A549 (cell line): ENCODE results near the gene PKN1. TPM values are rescaled to one million over a fixed set of nuclear protein-coding genes. Genes with fewer than 3 reads are reported as not detected.

Experiments used
- ATAC-seq, 2 experiments: fragments of 200-7000 bp in 1 of 2; fragments of >200 bp in 1 of 2; cut with Nextera tagmentation in 1 of 2; cut with Tn5 transposase in 1 of 2; 3 replicates each; pipeline versions ENCODE4 v1.8.0 to v1.9.1; 2018 to 2020; ENCODE audit warnings: mild to moderate bottlenecking in 1 of 2, moderate library complexity in 1 of 2
- CTCF ChIA-PET: fragments of 300-600 bp; sonication (Branson Sonifier 250); formaldehyde crosslinking; extraction: SDS; loops from one replicate; lab custom pipeline; 2021; ENCODE audit warnings: antibody characterized with exemption, inconsistent platforms; lab: Yijun Ruan, JAX
- POLR2A ChIA-PET: fragments of 350-600 bp; formaldehyde crosslinking; extraction: SDS; loops from one replicate; lab custom pipeline; 2021; ENCODE audit warnings: antibody characterized with exemption, inconsistent platforms; lab: Yijun Ruan, JAX
- DNase-seq, 2 experiments: peaks; one replicate each; pipeline versions ENCODE4 v3.0.0 to v3.0.0-alpha.2; 2011 to 2016; ENCODE audit warnings: low read depth in 1 of 2, low spot score in 1 of 2
- FAIRE-seq: peaks from 2 replicates; lab custom pipeline; 2011; peaks lifted over from hg19 to GRCh38; lab: Jason Lieb, UNC
- H3K27ac ChIP-seq, 2 experiments: fragments of >200 bp; sonication (Bioruptor Twin); formaldehyde crosslinking; 3 replicates each; pipeline ENCODE4 v1.5.1; 2016 to 2017
- H3K4me1 ChIP-seq: fragments of >200 bp; sonication (Bioruptor Twin); formaldehyde crosslinking; 3 replicates; pipeline ENCODE4 v1.6.1; 2016
- H3K4me2 ChIP-seq: fragments of >200 bp; sonication (Bioruptor Twin); formaldehyde crosslinking; 3 replicates; pipeline ENCODE4 v1.6.1; 2016
- H3K4me3 ChIP-seq: fragments of >200 bp; sonication (Bioruptor Twin); formaldehyde crosslinking; 3 replicates; pipeline ENCODE4 v1.5.1; 2016
- H3K9me3 ChIP-seq: fragments of >200 bp; sonication (Bioruptor Twin); formaldehyde crosslinking; 3 replicates; pipeline ENCODE4 v1.6.1; 2016
- BHLHE40 ChIP-seq: IDR thresholded peaks from 2 replicates; pipeline ENCODE4 v1.6.1; 2012; ENCODE audit warnings: low read depth, low read length, inconsistent platforms
- CHD2 ChIP-seq: fragments of 150-350 bp; IDR thresholded peaks from 2 replicates; pipeline ENCODE4 v1.6.1; 2014; ENCODE audit warnings: low read length; ENCODE audit not compliant: partially characterized antibody
- EHMT2 ChIP-seq: fragments of 200-600 bp; sonication (generic); IDR thresholded peaks from 2 replicates; pipeline ENCODE4 v1.6.1; 2016; ENCODE audit warnings: antibody characterized with exemption, low read depth, mild to moderate bottlenecking, moderate library complexity
- EP300 ChIP-seq, 2 experiments: fragments of >200 bp; sonication (Bioruptor Twin); formaldehyde crosslinking; IDR thresholded peaks; 2 replicates in 1 of 2; 3 replicates in 1 of 2; pipeline ENCODE4 v1.6.1; 2016 to 2017
- HOXB13 ChIP-seq: fragments of 250-450 bp; sonication (Bioruptor Pico); IDR thresholded peaks from 2 replicates; pipeline ENCODE4 v1.5.0; 2020; ENCODE audit warnings: low read depth, mild to moderate bottlenecking, moderate library complexity
- HOXB5 ChIP-seq: fragments of 250-450 bp; sonication (Bioruptor Pico); IDR thresholded peaks from 2 replicates; pipeline ENCODE4 v1.5.0; 2020; ENCODE audit warnings: mild to moderate bottlenecking, moderate library complexity
- JUN ChIP-seq, 2 experiments: fragments of >200 bp; sonication (Bioruptor Twin); formaldehyde crosslinking; IDR thresholded peaks; 2 replicates in 1 of 2; 3 replicates in 1 of 2; pipeline ENCODE4 v1.6.1; 2016 to 2017
- JUNB ChIP-seq: fragments of >200 bp; sonication (Bioruptor Twin); formaldehyde crosslinking; IDR thresholded peaks from 2 replicates; pipeline ENCODE4 v1.6.1; 2016
- KDM1A ChIP-seq: fragments of 200-600 bp; sonication (generic); IDR thresholded peaks from 2 replicates; pipeline ENCODE4 v1.6.1; 2016; ENCODE audit warnings: low read depth, mild to moderate bottlenecking
- KDM5A ChIP-seq: fragments of 200-600 bp; sonication (generic); IDR thresholded peaks from 2 replicates; pipeline ENCODE4 v1.6.1; 2016; ENCODE audit warnings: antibody characterized with exemption, mild to moderate bottlenecking
- NFE2L2 ChIP-seq: fragments of 150-350 bp; conservative IDR thresholded peaks from 2 replicates; pipeline ENCODE4 v1.6.1; 2014; ENCODE audit warnings: low read length
- NPAS2 ChIP-seq: fragments of 250-450 bp; sonication (Bioruptor Pico); IDR thresholded peaks from 2 replicates; pipeline ENCODE4 v1.8.0; 2022; ENCODE audit warnings: mild to moderate bottlenecking, moderate library complexity, borderline replicate concordance
- NR3C1 ChIP-seq: fragments of >200 bp; sonication (Bioruptor Twin); formaldehyde crosslinking; IDR thresholded peaks from 3 replicates; pipeline ENCODE4 v1.6.1; 2017
- PHF8 ChIP-seq: fragments of 200-600 bp; sonication (generic); IDR thresholded peaks from 2 replicates; pipeline ENCODE4 v1.6.1; 2016; ENCODE audit warnings: low read depth, mild to moderate bottlenecking, antibody characterized with exemption, moderate library complexity, borderline replicate concordance
- POLR2A ChIP-seq: IDR thresholded peaks from 2 replicates; pipeline ENCODE4 v1.6.1; 2012; ENCODE audit warnings: mild to moderate bottlenecking, low read length
- RARB ChIP-seq: fragments of 250-450 bp; sonication (Bioruptor Pico); IDR thresholded peaks from 2 replicates; pipeline ENCODE4 v1.8.0; 2021; ENCODE audit warnings: mild to moderate bottlenecking, moderate library complexity
- SREBF2 ChIP-seq: fragments of 450-650 bp; IDR thresholded peaks from 2 replicates; pipeline ENCODE4 v1.6.1; 2014; ENCODE audit warnings: mild to moderate bottlenecking, moderate library complexity
- TFCP2L1 ChIP-seq: fragments of 250-450 bp; sonication (Bioruptor Pico); IDR thresholded peaks from 2 replicates; pipeline ENCODE4 v1.5.0; 2021; ENCODE audit warnings: mild to moderate bottlenecking
- TP53 ChIP-seq: fragments of 250-450 bp; sonication (Bioruptor Pico); IDR thresholded peaks from 2 replicates; pipeline ENCODE4 v1.5.0; 2021; ENCODE audit warnings: mild to moderate bottlenecking, moderate library complexity
- ZC3H11A ChIP-seq: fragments of 450-650 bp; IDR thresholded peaks from 2 replicates; pipeline ENCODE4 v1.6.1; 2014; ENCODE audit warnings: antibody characterized with exemption, mild to moderate bottlenecking
- WGBS: methylation state at CpG from one replicate; pipeline ENCODE4 v1.1.6; 2017; ENCODE audit errors: missing lambda C conversion rate; 5-methylcytosine and 5-hydroxymethylcytosine counted together
- polyA plus RNA-seq, 4 experiments: library from polyadenylated mRNA; depleted of rRNA in 3 of 4; stranded (reverse); fragments of >200 nt; fragmentation: RNase III in 1 of 4; extraction: RNeasy Plus Mini Kit Qiagen cat#74134 plus additional on column Dnase treatment in 1 of 4; gene quantifications; 2 replicates in 3 of 4; 3 replicates in 1 of 4; pipeline ENCODE4 v1.2.3, GENCODE V29; 2011 to 2017
- TF ChIP-seq, protein P1 (sequence below): IDR thresholded peaks from 2 replicates; pipeline ENCODE4 v1.6.1; 2012
- TF ChIP-seq, protein P2 (sequence below): fragments of 250-450 bp; sonication (Bioruptor Pico); IDR thresholded peaks from 2 replicates; pipeline ENCODE4 v1.5.0; 2021; ENCODE audit warnings: mild to moderate bottlenecking, moderate library complexity, borderline replicate concordance
- TF ChIP-seq, protein P3 (sequence below): fragments of 450-650 bp; IDR thresholded peaks from 2 replicates; pipeline ENCODE4 v1.6.1; 2014; ENCODE audit warnings: antibody characterized with exemption
- TF ChIP-seq, protein P4 (sequence below): fragments of 200-600 bp; sonication (generic); IDR thresholded peaks from 2 replicates; pipeline ENCODE4 v1.6.1; 2016; ENCODE audit warnings: antibody characterized with exemption, mild to moderate bottlenecking, moderate library complexity

The PKN1 gene
- polyA plus RNA-seq, 2 of the 4 experiments (the other 2 are of a cell fraction), result 33.4 to 37.3 TPM

DNA sequence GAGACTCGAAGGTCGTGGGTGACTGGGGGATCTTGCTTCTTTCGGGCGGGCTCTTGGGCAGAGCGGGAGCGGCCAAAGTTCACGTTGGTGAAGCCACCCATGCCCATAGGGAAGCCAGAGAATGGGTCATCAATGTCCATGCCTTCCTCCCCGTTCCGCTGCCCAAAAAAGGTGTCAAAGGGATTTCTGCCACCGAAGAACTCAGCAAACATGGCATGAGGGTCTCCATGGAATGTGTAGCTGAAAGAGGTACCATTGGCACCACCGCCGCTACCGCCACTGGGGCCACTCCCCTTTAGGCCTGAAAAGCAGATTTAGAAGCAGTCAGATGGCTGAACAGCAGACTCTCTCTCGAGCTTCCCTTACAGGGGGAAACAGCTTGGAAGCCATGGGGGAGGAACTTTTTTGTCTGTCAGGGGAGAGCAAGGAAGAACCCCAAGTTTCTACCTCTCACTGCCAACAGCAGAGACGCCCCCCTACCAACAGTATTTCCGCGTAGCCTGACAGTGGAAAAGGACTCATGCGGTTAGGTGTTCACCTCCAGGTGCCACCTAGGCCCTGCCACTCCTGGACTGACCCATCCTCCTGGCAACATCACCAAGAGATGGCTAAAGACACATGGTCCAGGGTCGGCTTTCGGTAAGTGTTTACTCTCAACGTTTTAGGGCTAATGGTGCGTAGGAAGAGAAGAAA is 83.8 kb downstream of the PKN1 start:
- Histone ChIP-seq H3K27ac (peak overlapping the region; percentile 99 to 100), H3K4me2 (peak overlapping the region; percentile 93), H3K4me1 (peaks cover 66% of the 10 kb centered on the region), H3K9me3 (no peaks in the 10 kb centered on the region), H3K4me3 (peak overlapping the region; percentile 100)
- CTCF ChIA-PET, result interaction anchor here (0.7 to 3.5 kb wide), 2 partner anchors 11 to 25 kb away, joined by 3 to 17 read pairs; no protein-coding TSS in a partner anchor
- FAIRE-seq (no peak), DNase-seq (no peak), ATAC-seq (no peak)
- TF ChIP-seq NFE2L2 (no peak), HOXB13 (CRISPR knock-in tag) (no peak), KDM1A (no peak), NR3C1 (no peak), EHMT2 (no peak), EP300 (IDR thresholded peaks at IDR 0.05) (no peak), HOXB5 (CRISPR knock-in tag) (no peak)
- TF ChIP-seq, protein P1, sequence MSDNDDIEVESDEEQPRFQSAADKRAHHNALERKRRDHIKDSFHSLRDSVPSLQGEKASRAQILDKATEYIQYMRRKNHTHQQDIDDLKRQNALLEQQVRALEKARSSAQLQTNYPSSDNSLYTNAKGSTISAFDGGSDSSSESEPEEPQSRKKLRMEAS, result no peak
- POLR2A ChIA-PET, result interaction anchor here (1.8 to 3.2 kb wide), 4 partner anchors 10 to 20 kb away, joined by 10 to 112 read pairs (median 21); partner anchors contain the start of gene GIPC1
- WGBS, result 5% methylated on average over 21 of the region's 22 CpGs

DNA sequence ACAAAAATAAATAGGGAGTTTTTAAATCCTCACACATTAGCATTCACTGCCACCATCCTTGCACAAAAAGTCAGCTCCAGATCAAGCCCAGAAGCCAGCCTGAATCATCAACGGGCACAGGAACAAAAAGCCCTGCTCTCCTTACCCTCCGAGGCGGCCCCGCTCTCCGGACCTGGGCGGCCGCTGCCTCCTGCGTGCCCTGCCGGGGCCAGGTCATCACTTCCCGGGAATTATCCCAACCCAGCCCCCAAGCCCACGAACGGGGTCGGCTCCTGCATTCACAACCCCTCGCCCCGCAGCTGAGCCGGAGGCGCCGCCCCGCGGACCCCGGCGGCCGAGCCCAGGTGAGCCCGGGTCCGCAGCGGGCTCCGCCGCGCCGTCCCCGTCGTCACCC is 84.3 kb downstream of the PKN1 start:
- no peak for FAIRE-seq
- ChIA-PET CTCF (interaction anchor here (0.7 to 3.5 kb wide), 2 partner anchors 12 to 26 kb away, joined by 3 to 17 read pairs; no protein-coding TSS in a partner anchor), POLR2A (interaction anchor here (1.4 to 3.2 kb wide), 5 partner anchors 10 to 21 kb away, joined by 4 to 112 read pairs (median 11); partner anchors contain the start of gene GIPC1)
- TF ChIP-seq JUNB, result no peak
- TF ChIP-seq CHD2, result no peak
- no peak for TF ChIP-seq NR3C1
- TF ChIP-seq TP53 (CRISPR knock-in tag), result no peak
- no peak for TF ChIP-seq POLR2A
- TF ChIP-seq TFCP2L1 (CRISPR knock-in tag), result no peak
- H3K9me3 ChIP-seq, result no peaks in the 10 kb centered on the region
- H3K27ac ChIP-seq, result peak overlapping the region; percentile 99 to 100
- peak overlapping the region; percentile 100 for H3K4me3 ChIP-seq
- peak overlapping the region; percentile 93 for H3K4me2 ChIP-seq
- DNase-seq, result no peak
- ATAC-seq, result no peak
- H3K4me1 ChIP-seq, result peaks cover 70% of the 10 kb centered on the region
- WGBS, result 0% methylated on average over 2 of the region's 32 CpGs

DNA sequence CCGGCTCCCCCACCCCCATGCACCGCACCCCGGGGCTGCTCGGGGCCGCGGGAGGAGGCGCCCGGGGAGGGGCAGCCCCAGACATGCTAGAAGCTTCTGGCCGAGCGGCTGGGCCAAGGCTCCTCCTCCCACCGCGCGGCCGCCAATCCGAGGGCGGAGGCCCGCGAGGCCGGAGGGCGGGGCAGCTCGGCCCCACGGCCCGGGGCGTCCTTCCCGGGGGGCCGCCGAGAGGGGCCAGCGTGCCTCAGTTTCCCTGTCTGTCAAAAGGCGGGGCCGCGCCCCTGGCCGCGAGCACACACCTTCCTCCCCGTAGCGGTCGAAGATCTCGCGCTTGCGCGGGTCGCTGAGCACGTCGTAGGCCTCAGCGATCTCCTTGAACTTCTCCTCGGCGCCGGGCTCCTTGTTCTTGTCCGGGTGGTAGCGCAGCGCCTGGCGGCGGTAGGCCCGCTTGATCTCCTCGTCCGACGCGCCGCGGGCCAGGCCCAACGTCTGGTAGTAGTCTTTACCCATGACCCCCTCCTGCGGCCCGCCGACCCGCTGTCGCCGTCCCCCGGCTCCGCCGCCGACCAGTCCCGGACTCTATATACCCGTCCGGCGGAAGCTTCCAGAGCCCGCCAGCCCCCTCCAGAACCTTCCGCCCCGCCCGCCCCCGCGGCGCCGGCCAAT is 84.9 kb downstream of the PKN1 start, which contains the start of gene DNAJB1:
Gene DNAJB1 (minus strand): TSS at position 558 of the 666 bp plus-strand sequence. CDS start 48 bp downstream, at position 510.
- FAIRE-seq, result no peak
- Histone ChIP-seq H3K4me1 (peaks cover 66% of the 10 kb centered on the region), H3K4me3 (peak within 1 kb of the TSS; percentile 100), H3K9me3 (no peaks in the 10 kb centered on the region), H3K27ac (peak within 1 kb of the TSS; percentile 99 to 100), H3K4me2 (peak within 1 kb of the TSS; percentile 93)
- ChIA-PET CTCF (interaction anchor here (0.7 to 3.5 kb wide), 4 partner anchors 11 to 38 kb away, joined by 3 to 17 read pairs (median 3); no protein-coding TSS in a partner anchor), POLR2A (interaction anchor here (0.6 to 3.2 kb wide), 9 partner anchors 9 to 381 kb away, joined by 3 to 112 read pairs (median 7); partner anchors contain the start of gene GIPC1)
- peak; percentile 64 to 75 for DNase-seq
- WGBS, result 6% methylated on average over 19 of the region's 82 CpGs
- ATAC-seq, result peak; percentile 77 to 79
- TF ChIP-seq, protein P2, sequence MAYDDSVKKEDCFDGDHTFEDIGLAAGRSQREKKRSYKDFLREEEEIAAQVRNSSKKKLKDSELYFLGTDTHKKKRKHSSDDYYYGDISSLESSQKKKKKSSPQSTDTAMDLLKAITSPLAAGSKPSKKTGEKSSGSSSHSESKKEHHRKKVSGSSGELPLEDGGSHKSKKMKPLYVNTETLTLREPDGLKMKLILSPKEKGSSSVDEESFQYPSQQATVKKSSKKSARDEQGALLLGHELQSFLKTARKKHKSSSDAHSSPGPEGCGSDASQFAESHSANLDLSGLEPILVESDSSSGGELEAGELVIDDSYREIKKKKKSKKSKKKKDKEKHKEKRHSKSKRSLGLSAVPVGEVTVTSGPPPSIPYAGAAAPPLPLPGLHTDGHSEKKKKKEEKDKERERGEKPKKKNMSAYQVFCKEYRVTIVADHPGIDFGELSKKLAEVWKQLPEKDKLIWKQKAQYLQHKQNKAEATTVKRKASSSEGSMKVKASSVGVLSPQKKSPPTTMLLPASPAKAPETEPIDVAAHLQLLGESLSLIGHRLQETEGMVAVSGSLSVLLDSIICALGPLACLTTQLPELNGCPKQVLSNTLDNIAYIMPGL, result 0 out of 2 replicates have a peak, but pooled peaks have one; percentile 77
- TF ChIP-seq KDM5A (no peak), NFE2L2 (no peak), HOXB5 (CRISPR knock-in tag) (peak; percentile 49; the same call in 1 of the 2 replicates), NPAS2 (CRISPR knock-in tag) (no peak), JUNB (no peak), BHLHE40 (no peak), PHF8 (peak; percentile 100), KDM1A (no peak), JUN (IDR thresholded peaks at IDR 0.05) (peak; percentile 67 to 93; a peak in 4 of 5 replicates), SREBF2 (no peak), RARB (CRISPR knock-in tag) (0 out of 2 replicates have a peak, but pooled peaks have one; percentile 60), TP53 (CRISPR knock-in tag) (peak; percentile 81; the same call in 1 of the 2 replicates), ZC3H11A (no peak), CHD2 (no peak)
- TF ChIP-seq, protein P1, result peak; percentile 38; the same call in 1 of the 2 replicates
- TF ChIP-seq, protein P3, sequence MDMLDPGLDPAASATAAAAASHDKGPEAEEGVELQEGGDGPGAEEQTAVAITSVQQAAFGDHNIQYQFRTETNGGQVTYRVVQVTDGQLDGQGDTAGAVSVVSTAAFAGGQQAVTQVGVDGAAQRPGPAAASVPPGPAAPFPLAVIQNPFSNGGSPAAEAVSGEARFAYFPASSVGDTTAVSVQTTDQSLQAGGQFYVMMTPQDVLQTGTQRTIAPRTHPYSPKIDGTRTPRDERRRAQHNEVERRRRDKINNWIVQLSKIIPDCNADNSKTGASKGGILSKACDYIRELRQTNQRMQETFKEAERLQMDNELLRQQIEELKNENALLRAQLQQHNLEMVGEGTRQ, result no peak
- TF ChIP-seq, protein P4, sequence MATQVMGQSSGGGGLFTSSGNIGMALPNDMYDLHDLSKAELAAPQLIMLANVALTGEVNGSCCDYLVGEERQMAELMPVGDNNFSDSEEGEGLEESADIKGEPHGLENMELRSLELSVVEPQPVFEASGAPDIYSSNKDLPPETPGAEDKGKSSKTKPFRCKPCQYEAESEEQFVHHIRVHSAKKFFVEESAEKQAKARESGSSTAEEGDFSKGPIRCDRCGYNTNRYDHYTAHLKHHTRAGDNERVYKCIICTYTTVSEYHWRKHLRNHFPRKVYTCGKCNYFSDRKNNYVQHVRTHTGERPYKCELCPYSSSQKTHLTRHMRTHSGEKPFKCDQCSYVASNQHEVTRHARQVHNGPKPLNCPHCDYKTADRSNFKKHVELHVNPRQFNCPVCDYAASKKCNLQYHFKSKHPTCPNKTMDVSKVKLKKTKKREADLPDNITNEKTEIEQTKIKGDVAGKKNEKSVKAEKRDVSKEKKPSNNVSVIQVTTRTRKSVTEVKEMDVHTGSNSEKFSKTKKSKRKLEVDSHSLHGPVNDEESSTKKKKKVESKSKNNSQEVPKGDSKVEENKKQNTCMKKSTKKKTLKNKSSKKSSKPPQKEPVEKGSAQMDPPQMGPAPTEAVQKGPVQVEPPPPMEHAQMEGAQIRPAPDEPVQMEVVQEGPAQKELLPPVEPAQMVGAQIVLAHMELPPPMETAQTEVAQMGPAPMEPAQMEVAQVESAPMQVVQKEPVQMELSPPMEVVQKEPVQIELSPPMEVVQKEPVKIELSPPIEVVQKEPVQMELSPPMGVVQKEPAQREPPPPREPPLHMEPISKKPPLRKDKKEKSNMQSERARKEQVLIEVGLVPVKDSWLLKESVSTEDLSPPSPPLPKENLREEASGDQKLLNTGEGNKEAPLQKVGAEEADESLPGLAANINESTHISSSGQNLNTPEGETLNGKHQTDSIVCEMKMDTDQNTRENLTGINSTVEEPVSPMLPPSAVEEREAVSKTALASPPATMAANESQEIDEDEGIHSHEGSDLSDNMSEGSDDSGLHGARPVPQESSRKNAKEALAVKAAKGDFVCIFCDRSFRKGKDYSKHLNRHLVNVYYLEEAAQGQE, result no peak
